ENCODE measurements around the gene TRABD2B. TPM values are rescaled to one million over a fixed set of nuclear protein-coding genes. Genes with fewer than 3 reads are reported as not detected.

The TRABD2B gene
- total RNA-seq = not detected in 2 replicates
- long read RNA-seq = 0 reads

DNA sequence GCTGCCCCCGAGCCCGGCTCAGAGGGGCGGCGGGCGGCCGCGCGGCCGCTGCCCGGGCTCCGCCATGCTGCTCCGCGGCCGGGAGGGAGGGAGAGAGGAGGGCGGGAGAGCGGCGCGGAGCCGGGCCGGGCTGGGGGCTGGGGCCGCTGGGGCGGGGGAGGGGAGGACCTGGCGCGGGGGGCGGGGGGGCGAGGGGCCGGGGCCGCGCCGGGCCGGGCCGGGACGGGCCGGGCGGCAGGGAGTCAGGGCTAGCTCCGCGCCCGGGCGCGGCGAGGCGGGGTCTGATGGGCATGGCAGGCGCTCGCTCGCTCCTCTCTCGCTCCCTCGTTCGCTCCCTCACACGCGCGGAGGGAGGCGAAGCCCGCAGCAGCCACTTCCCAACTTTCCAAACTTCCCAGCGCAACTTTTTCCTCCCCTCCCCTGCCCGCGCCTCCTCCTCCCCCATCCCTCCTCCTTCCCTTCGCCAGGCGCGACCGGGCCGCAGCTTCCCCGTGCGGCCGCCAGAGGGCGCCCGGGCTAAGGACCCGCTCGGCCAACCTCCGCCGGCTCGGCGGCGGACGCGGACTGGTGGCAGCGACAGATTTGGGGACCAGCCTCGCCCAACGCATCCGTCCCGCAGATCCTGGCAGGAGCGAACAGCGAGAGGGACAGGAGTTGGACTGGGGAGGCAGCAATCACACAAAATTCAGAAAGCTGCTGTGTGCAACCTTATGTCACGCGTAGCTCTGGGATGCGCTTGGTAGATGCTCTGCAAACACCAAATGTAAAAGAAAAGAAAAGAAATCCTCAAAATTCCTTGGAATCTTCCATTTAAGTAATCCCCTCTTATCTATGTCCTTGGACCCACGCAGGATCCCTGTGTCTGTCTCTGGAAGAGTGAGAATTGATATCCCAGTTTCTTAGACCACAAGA is at the start of gene TRABD2B:
Gene TRABD2B (minus strand): TSS at position 97 of the 912 bp plus-strand sequence.
- Mint-ChIP-seq H3K4me1 (ENCODE audit: unreplicated experiment) (peaks cover 9% of the 10 kb centered on the region), H3K27me3 (ENCODE audit: unreplicated experiment) (peaks cover 74% of the 10 kb centered on the region), H3K4me3 (ENCODE audit: unreplicated experiment) (peak within 1 kb of the TSS; percentile 77), H3K27ac (ENCODE audit: unreplicated experiment) (no peak within 1 kb of the TSS), H3K9me3 (ENCODE audit: unreplicated experiment) (no peaks in the 10 kb centered on the region), H3K36me3 (ENCODE audit: unreplicated experiment) (no peaks in the 10 kb centered on the region)
- peak; percentile 92 for DNase-seq (ENCODE audit: extremely low spot score, unreplicated experiment)
- TF ChIP-seq, protein P1, sequence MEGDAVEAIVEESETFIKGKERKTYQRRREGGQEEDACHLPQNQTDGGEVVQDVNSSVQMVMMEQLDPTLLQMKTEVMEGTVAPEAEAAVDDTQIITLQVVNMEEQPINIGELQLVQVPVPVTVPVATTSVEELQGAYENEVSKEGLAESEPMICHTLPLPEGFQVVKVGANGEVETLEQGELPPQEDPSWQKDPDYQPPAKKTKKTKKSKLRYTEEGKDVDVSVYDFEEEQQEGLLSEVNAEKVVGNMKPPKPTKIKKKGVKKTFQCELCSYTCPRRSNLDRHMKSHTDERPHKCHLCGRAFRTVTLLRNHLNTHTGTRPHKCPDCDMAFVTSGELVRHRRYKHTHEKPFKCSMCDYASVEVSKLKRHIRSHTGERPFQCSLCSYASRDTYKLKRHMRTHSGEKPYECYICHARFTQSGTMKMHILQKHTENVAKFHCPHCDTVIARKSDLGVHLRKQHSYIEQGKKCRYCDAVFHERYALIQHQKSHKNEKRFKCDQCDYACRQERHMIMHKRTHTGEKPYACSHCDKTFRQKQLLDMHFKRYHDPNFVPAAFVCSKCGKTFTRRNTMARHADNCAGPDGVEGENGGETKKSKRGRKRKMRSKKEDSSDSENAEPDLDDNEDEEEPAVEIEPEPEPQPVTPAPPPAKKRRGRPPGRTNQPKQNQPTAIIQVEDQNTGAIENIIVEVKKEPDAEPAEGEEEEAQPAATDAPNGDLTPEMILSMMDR (IDR thresholded peaks at IDR 0.05) = peak; percentile 96

DNA sequence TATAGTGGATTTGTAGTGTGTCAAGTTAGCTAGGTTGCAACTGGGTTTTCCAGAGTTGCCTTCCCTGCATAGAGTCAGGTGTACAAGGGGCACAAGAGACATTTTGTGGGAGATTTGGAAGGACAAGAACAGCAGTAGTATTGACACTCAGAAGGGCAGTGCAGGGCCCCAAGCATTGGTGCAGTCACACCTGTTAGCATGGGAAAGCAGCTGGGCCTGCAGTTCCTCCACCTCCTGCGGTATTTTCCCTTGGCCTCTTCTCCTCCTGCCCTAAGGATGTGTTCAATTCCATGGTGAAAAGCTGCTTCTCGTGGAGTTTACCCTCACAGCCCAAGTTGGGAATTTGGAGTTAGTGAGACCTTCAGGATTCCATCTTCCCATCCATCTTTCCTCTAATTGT is 47.1 kb upstream of the TRABD2B start:
- Mint-ChIP-seq H3K27me3 (ENCODE audit: unreplicated experiment) (peaks cover 8% of the 10 kb centered on the region), H3K9me3 (ENCODE audit: unreplicated experiment) (no peaks in the 10 kb centered on the region), H3K4me1 (ENCODE audit: unreplicated experiment) (peaks cover 30% of the 10 kb centered on the region), H3K27ac (ENCODE audit: unreplicated experiment) (no peak overlapping the region), H3K4me3 (ENCODE audit: unreplicated experiment) (no peak overlapping the region), H3K36me3 (ENCODE audit: unreplicated experiment) (no peaks in the 10 kb centered on the region)
- no peak for DNase-seq (ENCODE audit: extremely low spot score, unreplicated experiment)
- TF ChIP-seq, protein P1 (IDR thresholded peaks at IDR 0.05) = no peak

DNA sequence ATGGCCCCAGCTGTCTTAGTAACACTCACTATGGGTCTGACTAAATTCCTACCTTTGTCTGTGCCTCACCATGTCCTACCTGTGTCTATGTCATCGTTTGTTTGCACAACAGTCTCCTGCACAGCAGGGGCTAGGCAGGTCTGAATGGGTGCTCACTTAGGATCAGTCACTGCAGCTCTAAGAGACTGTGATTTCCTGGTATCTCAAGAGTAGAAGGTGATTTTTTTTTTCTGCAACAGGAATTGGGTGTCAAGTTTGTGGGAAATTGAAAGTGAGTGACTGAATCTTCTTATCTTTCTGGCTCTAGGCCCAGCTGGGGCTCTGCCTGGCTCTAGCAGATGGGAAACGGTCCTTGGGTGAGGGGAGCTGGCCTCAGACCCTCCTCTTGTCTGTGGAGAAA is 46.4 kb upstream of the TRABD2B start:
- Mint-ChIP-seq H3K4me3 (ENCODE audit: unreplicated experiment) (no peak overlapping the region), H3K9me3 (ENCODE audit: unreplicated experiment) (no peaks in the 10 kb centered on the region), H3K4me1 (ENCODE audit: unreplicated experiment) (peaks cover 29% of the 10 kb centered on the region), H3K27me3 (ENCODE audit: unreplicated experiment) (peaks cover 8% of the 10 kb centered on the region), H3K36me3 (ENCODE audit: unreplicated experiment) (no peaks in the 10 kb centered on the region), H3K27ac (ENCODE audit: unreplicated experiment) (no peak overlapping the region)
- no peak for DNase-seq (ENCODE audit: extremely low spot score, unreplicated experiment)
- TF ChIP-seq, protein P1 (IDR thresholded peaks at IDR 0.05) = no peak

DNA sequence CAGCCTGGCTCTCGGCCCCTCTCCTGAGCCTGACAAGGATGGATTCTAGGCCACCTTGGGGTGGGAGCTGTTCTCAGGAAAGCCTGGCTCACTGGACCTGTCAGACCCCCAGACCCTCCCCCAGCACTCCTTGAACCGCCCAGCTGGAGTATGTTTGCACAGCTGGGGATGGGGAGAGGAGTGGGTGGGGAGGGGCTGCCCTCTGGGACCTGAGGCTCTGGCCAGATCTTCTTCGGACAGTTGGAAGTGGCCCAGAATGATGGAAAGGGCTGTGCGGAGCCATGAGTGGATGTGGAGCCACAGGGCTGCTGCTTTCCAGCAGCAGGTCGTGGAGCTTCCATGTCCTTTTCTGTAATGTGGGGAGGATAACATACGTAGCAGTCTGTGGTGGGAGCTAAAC is 43.0 kb upstream of the TRABD2B start:
- no peaks in the 10 kb centered on the region for H3K36me3 Mint-ChIP-seq (ENCODE audit: unreplicated experiment)
- no peak overlapping the region for H3K27ac Mint-ChIP-seq (ENCODE audit: unreplicated experiment)
- TF ChIP-seq, protein P1 (IDR thresholded peaks at IDR 0.05) = no peak
- H3K4me1 Mint-ChIP-seq (ENCODE audit: unreplicated experiment) = peaks cover 12% of the 10 kb centered on the region
- DNase-seq (ENCODE audit: extremely low spot score, unreplicated experiment) = no peak
- H3K4me3 Mint-ChIP-seq (ENCODE audit: unreplicated experiment) = no peak overlapping the region
- H3K9me3 Mint-ChIP-seq (ENCODE audit: unreplicated experiment) = no peaks in the 10 kb centered on the region
- H3K27me3 Mint-ChIP-seq (ENCODE audit: unreplicated experiment) = peaks cover 22% of the 10 kb centered on the region

Data from osteocyte (in vitro differentiated cells).